SW480 (cell line): Measurements from ENCODE around the gene TBC1D1.
A peak's percentile ranks its signal among the peaks of the same experiment; 100 is the strongest.
"Not testable (repeated sequence)": the region's sequence is repeated elsewhere in the genome, so short reads cannot be mapped to it uniquely, and the experiment has no call there.

Experiments used
- DNase-seq: peaks from one replicate; pipeline ENCODE4 v3.0.0-alpha.2; 2016; ENCODE audit warnings: low spot score

TBC1D1 gene

DNA sequence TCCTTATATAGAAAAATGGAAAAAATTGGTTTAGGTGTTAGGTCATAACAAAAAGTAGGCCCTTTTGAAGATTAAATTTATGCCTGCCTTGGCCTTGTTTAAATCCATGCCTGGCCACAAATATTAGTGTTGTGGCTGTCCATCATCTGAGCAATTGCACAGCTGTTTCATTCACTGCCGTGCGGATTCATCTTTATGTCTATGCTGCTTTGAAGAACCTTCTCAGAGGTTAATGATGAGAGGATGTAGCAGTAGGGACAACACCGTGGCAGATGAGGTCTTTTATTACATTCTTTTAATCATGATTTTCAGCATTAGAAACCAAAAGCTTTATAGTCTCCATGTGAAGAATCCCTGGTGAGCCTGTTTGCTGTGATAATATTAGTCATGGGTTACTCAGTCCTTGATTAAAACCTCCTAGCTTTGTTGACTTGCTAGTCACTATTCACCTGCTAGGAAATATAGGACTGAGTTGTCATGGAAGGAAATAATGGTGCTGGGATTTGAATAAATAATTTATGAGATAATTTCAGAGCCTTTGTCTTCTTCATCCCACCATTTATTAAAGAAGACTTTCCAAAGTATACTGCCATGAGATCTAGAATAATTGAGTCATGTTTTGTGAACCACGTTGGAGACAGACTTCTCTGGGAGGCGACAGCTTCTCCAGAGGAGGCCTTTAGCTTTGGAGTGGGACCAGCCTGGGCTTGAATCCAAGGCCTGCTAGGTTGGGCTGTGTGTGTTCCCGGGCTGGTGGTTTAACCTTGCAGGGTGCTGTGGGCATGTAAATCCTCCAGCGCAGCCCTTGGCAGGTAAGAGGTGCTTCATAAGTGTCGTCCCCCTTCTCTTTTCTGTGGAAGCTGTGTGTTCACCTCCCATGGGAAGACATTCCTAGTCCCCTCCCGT lies 122.8 kb downstream of the TBC1D1 start:
- DNase-seq: no peak

DNA sequence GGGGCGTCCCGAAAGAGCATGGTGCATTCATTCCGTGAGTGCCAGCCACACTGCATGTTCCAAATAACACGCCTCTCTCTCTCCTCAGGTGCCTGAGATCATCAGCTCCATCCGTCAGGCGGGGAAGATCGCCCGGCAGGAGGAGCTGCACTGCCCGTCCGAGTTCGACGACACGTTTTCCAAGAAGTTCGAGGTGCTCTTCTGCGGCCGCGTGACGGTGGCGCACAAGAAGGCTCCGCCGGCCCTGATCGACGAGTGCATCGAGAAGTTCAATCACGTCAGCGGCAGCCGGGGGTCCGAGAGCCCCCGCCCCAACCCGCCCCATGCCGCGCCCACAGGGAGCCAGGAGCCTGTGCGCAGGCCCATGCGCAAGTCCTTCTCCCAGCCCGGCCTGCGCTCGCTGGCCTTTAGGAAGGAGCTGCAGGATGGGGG lies 123.6 kb downstream of the TBC1D1 start:
- no peak for DNase-seq

DNA sequence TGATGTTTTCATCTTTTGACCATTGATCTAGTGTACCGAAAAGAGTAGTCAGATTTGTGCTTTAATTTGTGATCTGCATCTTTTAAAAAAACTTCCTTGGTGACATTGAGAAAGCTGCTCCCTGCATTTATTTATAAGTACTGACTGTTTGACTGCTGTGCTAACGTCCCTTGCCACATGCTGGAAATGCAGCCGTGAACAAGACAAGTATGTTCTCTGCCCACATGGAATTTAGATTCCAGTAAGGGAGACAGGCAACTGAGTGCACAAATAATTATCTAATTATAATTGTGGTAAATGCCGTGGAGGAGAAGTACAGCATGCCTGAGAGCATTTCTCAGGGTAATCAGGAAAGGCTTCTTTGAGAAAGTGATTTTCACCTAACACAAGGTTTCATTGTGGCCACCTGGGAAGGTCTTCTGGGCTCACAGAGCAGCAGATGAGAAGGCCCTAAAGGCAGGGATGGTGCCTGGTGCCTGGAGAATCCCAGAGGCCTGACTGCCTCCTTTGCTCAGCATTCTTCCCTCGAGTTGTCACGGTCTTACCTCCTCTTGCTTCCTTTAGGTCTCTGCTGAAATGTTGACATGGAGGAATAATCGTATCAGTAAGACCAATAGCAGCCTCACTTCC lies 125.1 kb downstream of the TBC1D1 start:
- DNase-seq: no peak

DNA sequence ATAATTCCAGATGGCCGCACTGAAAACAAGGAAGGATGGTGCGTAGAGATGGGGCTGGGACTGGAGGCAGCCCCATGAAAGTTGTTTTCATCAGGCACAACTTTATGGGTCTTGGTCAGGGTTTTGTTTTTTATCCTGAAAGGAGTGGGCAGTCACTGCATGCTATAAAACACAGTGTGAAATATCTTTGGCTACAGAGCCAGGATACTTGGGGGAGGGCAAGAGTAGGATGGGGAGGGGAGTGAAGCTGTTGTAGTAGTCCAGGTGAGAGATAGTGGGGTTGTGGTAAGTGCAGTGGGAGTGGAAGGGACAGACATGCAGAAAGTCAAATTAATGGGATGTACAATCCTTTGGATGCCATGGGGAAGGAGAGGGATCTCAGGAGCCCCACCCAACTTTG lies 125.8 kb downstream of the TBC1D1 start:
- no peak for DNase-seq

DNA sequence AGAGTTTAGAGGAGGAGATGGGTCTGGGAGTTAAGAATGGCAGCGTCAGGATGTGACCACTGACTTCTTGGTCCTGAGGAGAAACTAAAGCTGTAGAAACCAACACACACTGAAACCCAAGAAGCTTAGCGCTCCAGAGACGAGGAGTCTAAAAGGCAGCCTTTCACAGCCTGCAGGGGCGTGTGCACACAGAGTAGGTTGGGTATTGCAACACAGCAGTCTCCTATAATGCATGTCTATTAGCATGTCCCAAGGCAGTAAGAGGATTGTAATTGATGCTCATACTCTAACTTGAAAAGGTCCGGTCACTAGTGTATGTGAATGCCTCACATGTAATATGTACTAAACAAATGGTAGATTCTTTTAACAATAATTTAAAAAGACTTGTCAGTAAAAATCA lies 126.7 kb downstream of the TBC1D1 start:
- DNase-seq: no peak

DNA sequence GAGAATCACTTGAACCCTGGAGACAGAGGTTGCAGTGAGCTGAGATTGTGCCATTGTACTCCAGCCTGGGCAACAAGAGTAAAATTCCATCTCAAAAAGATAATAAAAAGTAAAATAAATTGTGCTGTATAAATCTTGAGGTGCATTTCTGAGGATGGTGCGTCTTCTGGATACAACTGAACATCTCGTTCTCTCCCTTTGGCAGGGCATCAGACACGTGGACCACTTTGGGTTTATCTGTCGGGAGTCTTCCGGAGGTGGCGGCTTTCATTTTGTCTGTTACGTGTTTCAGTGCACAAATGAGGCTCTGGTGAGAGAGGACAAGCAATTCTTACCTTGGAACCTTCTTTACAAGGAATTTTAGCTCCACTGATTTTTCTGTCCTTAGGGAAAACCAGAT lies 129.5 kb downstream of the TBC1D1 start:
- DNase-seq: no peak

DNA sequence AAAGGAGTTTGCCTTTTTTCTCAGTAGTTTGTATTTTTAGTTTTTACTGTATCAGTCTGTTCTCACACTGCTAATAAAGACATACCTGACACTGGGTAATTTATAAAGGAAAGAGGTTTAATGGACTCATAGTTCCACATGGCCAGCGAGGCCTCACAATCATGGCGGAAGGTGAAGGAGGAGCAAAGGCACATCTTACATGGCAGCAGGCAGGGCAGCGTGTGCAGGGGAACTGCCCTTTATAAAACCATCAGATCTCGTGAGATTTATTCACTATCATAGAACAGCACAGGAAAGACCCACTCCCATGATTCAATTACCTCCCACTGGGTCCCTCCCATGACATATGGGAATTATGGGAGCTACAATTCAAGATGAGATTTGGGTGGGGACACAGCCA lies 130.1 kb downstream of the TBC1D1 start:
- not testable (repeated sequence) for DNase-seq

DNA sequence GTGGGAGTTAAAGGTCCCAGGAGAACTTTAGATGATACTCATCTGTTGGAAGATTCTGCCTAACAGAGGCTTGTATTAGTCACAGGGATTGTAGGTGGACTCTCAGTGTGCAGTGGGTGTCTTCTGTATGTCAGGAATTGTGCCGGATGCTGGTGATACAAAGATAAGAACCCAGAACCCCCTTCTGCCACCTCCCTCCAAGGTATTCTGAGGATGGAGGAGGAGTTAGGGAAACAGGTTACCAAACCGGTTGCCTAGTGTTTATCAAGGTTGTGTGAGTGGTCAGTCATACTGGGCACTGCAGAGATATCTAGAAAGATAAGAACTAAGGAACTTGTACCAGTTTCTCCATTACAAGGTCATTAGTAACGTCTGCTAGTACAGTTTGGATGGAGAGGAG lies 130.9 kb downstream of the TBC1D1 start:
- DNase-seq: no peak

DNA sequence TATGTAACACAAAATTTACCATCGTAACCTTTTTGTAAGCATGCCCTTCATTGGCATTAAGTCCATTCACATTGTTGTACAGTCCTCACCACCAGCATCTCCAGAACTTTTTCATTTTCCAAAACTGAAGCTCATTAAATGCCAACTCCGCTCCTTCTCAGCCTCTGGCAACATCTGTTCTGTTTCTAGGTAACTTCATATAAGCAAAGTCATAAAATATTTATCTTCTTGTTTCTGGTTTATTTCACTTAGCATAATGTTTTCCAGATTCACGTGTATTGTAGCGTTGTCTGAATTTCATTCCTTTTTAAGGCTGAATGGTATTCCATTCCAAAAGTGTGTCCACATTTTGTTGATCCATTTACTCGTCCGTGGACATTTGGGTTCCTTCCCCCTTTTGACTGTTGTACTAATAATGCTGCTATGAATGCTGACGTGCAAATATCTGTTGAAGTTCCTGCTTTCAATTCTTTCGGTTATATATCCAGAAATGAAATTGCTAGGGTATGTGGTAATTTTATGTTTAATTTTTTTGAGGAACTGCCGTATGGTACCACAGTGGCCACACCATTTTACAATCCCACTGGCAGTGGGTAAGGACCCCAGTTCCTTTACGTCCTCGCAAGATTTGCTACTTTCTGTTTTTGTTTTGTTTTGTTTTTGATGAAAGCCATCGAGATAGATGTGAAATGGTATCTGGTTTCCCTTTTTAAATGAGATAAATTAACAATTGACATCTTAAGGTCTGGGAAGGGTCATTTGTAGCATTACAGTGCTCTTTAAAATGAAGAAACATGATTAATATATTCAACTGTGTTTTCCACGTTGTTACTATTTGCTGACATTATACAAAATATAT lies 132.7 kb downstream of the TBC1D1 start:
- DNase-seq: no peak

DNA sequence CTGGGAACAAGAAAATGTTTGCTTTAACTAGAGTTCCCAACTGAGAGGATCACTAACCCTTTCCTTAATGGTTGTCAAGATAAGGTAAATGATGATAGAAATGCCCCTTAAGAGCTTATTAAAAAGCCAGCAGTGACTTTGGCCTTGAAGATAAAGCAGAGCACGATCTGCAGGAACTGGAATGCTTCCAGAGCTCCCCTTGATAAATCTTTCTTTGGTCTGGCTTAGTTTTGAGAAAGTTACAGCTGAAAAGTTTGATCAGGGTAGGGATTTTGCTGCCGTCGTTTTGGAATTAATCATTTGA lies 133.3 kb downstream of the TBC1D1 start:
- no peak for DNase-seq

DNA sequence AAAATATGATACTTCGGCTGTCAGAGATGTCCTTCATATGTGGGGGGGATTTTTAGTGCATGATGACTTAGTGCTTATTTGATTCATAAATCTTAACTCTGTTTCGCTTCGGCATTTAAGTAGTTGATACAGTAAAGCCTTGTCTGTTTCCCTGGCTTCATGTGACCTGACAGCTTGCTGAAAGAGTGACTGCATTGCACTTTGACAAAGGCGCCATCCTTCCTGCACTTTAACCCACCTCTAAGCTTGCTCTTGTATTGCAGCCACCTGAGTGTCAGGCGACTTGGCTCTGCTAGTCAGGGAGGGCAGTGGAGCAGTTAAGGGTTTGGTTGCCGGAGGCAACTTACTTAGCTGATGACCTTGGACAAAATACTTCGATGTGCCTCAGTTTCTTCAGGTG lies 134.8 kb downstream of the TBC1D1 start:
- no peak for DNase-seq

DNA sequence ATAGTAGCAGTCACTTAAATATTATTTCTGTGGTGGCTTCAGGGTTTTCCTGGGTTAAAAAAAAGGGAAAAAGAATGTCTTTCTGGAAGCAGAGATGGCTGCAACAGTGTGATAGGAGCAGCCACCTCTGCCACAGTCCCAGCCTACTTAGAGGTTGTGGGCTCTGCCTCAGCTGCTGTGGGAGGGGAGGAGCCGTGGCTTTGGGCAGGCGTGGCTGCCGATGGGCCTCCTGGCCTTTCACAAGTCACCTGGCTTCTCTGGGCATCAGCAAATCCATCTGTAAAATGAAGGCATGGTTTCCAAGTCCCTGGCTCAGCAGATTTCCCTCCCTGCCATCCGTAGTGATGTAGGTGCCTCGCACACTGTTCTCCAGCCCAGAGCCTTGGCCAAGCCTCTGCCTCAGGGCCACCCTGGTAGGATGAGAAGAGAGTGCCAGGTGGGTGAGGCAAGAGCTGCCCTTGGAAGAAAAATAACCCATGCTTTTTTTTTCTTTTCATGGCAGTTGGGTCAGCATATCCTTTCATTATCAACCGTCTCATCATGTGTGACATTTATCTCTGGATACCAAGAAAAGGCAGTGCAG lies 135.4 kb downstream of the TBC1D1 start:
- no peak for DNase-seq

DNA sequence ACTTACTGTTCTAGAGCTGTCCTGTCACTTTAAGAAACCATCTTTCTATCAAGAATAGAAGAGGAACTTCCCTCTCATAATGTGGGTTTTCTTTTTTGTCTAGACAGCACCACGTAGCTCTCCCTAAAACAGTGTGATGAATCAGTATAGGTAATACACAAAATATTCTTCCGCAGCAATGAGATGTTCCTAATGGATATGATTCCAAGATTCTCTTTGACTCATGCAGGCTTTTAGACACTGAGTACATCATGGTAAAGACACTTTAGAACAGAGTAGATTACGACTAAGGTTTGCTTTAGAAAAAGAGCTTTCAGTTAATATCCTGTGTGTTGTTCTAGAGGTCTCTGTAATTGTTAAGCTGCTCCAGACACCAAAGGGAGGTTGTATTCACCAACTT lies 139.1 kb downstream of the TBC1D1 start:
- DNase-seq: no peak

DNA sequence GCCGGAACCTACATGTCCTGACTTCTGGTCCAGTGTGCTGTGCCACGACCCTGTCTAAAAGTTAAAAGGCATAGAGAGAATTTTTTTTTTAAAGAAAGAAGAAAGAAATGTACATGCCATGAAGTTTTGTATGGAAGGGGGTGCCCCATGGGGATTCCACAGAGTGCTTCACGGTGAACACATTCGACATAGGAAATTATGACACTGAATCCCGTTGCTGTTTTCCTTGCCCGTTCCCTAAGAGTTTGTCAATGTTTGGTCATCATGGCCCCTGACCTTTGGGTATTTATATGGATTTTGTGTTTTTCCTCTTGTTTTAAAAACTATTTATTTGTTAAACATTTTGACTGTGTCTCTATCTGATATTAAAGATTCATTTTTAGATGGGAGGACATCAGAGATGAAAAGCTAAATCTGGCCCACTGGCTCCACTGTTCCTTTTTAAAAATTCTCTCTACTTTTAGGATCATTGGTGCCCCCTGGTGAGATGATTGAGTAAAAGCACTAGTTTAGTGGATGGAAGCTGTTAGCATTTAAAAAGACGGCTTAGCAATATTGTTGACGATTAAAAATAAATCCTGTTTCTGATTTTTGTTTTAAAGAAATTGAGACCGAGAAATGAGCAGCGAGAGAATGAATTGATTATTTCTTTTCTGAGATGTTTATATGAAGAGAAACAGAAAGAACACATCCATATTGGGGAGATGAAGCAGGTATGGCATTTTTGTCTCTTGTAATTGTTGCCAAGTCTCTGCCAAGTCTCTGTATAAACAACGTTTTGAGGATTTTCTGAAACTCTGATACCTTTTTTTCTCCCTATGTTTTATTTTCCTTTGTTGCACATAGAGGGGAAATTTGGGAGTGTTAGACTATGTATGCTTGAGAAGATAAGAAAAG lies 144.3 kb downstream of the TBC1D1 start:
- peak; percentile 44 for DNase-seq

DNA sequence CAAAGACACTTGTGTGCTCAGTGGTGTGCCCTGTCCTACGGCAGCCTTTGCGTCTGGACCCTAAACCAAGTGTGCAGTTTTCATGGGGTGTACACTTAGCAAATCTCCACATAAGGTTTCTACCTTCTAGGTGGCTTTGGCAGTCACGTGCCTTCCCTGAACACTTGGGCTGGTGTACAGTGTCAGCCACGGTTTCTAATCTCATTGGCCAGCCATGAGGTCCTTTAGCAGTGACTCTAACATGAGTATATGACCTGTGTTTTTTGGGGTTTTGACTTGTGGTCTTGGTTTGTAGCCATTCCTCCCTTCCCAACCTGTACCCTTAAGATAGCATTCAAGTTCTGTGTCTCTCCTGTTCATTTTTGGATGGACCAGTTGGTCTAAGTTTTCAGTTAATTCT lies 145.7 kb downstream of the TBC1D1 start:
- DNase-seq: no peak

DNA sequence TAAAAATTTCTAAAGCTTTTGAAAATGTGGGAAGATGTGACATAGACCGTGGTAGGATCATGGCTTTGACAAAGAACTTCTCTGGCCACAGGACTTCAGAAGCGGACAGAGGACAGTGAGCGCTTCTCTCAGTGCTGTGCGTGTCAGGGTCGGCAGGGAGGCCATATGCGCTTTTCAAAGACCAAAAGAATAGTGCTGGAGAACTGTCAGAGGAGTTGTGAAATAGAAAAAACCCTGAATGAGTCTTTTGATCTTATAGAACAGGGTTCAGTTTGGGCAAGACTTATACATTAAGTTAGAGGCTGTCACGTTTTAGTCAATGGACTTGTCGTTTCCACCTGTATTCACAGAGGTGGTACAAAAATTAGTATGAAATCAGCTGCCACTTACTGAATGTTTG lies 146.7 kb downstream of the TBC1D1 start:
- DNase-seq: no peak

DNA sequence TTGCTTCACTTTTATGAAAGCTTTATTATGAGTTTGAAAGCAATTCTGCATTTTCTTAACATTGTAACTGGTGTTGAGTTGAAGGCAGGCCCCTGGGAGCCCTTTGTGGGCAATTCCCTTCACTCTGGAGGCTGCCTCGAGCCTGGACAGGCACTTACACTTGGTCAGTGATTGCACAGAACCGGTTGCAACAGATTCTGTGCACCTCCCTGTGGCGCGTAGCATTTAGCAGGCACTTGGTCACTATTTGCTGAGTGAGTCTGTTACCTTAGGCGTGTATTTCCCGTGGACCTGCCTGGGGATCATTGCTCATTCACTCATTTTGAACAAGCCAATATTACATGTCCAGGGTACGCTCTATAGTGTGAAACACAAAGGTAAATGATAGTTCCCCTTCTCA lies 149.7 kb downstream of the TBC1D1 start:
- no peak for DNase-seq

DNA sequence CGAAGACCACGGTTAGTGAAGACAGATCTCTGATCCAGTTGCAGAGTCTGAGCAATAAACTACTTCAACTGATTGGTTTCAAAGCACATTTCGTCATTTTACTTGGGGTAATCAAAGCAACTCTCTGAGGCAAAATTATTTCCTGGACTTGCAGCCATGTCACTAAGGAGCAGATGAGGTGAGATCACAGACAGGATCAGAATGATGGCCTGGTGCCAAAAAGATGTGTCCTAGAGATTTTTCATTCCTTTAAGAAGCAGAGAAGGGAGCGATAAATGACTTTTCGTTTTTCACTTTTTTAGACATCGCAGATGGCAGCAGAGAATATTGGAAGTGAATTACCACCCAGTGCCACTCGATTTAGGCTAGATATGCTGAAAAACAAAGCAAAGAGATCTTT lies 153.2 kb downstream of the TBC1D1 start:
- DNase-seq: no peak

DNA sequence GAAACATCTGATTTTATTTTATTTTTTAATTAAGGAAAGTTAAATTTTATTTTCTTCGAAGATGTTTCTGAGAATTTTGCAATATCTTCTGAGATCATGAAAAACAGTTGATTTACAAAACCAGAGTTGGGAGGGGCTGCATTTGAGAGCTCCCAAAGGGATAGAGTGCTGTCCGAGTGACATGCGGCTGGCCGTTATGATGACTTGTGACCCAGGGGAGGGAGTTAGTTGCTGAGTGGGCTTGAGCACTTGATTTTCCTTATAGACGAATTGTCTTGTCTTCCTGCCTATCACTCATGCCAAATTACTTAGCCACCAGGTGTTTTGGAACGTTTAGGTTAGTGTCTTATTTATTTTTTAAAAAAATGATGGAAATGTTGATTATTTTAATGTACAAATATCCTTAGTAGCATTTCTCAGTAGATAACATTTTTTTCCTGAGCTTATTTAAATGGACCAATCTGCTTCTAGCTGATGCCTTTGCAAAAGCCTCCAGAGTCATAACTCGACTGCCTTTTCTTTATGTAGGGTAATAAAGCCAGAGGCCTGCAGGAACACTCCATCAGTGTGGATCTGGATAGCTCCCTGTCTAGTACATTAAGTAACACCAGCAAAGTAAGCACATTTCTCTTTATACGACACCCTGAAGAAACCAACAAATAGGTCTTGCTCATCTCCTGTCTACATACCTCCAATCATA lies 154.6 kb downstream of the TBC1D1 start:
- DNase-seq: no peak

DNA sequence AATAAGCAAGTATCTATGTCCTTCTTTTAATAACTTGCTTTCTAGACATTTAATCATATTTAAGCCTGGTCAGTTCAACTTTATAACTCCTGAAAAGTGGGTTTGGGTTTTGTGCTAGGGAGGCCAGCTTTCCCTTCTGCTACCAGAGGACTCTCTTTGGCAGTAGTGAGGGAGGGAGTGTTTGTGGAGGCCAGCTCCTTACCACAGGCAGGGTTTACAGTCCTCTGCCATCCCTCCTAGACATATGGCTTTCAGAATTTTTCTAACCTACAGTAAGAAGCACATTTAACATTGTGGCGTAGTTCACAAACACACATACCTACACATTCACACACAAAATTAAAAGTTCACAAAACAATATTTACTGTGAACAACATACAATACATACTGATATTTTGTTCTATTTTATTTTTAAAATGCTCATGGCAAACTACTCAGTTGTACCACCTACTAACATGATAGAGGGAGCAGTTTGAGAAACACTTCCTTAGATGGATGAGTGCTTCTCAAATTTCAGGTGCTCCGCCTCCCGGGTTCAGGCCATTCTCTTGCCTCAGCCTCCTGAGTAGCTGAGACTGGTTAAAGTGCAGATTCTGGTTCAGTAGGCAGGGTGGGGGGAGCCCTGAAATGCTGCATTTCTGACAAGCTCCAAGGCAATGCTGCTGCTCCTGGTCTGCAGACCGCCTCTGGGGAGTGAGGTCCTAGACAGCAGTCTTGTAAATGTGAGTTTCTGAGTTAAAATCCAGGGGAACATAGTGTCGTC lies 156.0 kb downstream of the TBC1D1 start:
- DNase-seq: no peak
